Coronary artery (tissue), 2 donors: ENCODE measurements around the gene KRT222.

Experiments
- DNase-seq: peaks from one replicate; pipeline ENCODE4 v3.0.0-alpha.2; 2017; ENCODE audit warnings: low spot score
- H3K27ac ChIP-seq, 2 donors: fragments of 200-600 bp; sonication (generic); one replicate each; pipeline ENCODE4 v1.5.1; 2016 to 2019
- H3K4me3 ChIP-seq: fragments of 200-600 bp; sonication (generic); 2 replicates; pipeline ENCODE4 v1.5.1; 2016; ENCODE audit warnings: mild to moderate bottlenecking, moderate library complexity
- CTCF ChIP-seq: fragments of 200-600 bp; sonication (generic); IDR thresholded peaks from one replicate; pipeline ENCODE4 v1.5.1; 2019; ENCODE audit warnings: antibody characterized with exemption

The KRT222 gene

GRCh38 chr17:40625311-40625710 lies 39.7 kb downstream of the KRT222 start:
- no peak overlapping the region for H3K4me3 ChIP-seq
- no peak overlapping the region for H3K27ac ChIP-seq
- DNase-seq: no peak
- no peak for TF ChIP-seq CTCF

- Histone ChIP-seq H3K27ac (no peak overlapping the region), H3K4me3 (no peak overlapping the region)
- no peak for TF ChIP-seq CTCF
- no peak for DNase-seq
Measured at GRCh38 chr17:40623419-40624210, 41.4 kb downstream of the KRT222 start.

GRCh38 chr17:40622509-40622928 lies 42.5 kb downstream of the KRT222 start:
- no peak for DNase-seq
- Histone ChIP-seq H3K4me3 (no peak overlapping the region), H3K27ac (no peak overlapping the region)
- TF ChIP-seq CTCF: no peak

GRCh38 chr17:40621578-40621977 lies 43.4 kb downstream of the KRT222 start:
- H3K27ac ChIP-seq: peak overlapping the region in 1 of 2 donors; percentile 19
- H3K4me3 ChIP-seq: no peak overlapping the region
- no peak for DNase-seq
- no peak for TF ChIP-seq CTCF

GRCh38 chr17:40621019-40621418 lies 44.0 kb downstream of the KRT222 start:
- Histone ChIP-seq H3K4me3 (no peak overlapping the region), H3K27ac (peak overlapping the region in 1 of 2 donors; percentile 19)
- DNase-seq: no peak
- TF ChIP-seq CTCF: no peak

GRCh38 chr17:40618754-40619625 lies 46.0 kb downstream of the KRT222 start:
- no peak overlapping the region for H3K4me3 ChIP-seq

More at GRCh38 chr17:40618754-40619625, 46.0 kb downstream of the KRT222 start:
- DNase-seq: no peak
- no peak overlapping the region for H3K27ac ChIP-seq
- TF ChIP-seq CTCF: no peak
